Fibroblast of lung (primary cell): ENCODE data around the gene ATP1A2. TPM values are rescaled to one million over a fixed set of nuclear protein-coding genes. Genes with fewer than 3 reads are reported as not detected.

ENCODE experiments used
- DNase-seq, 2 donors: peaks; one replicate each; pipeline versions ENCODE4 v3.0.0 to v3.0.0-alpha.2; 2010; ENCODE audit warnings: low read depth in 2 of 2
- H2AFZ ChIP-seq: 2 replicates; pipeline ENCODE4 v1.5.1; 2012; ENCODE audit warnings: low read length, control low read depth, inconsistent platforms
- H3K27ac ChIP-seq: 2 replicates; pipeline ENCODE4 v1.5.1; 2011; ENCODE audit warnings: low read length, control low read depth; ENCODE audit not compliant: insufficient read depth
- H3K27me3 ChIP-seq: 2 replicates; pipeline ENCODE4 v1.5.1; 2011; ENCODE audit warnings: mild to moderate bottlenecking, low read length; ENCODE audit not compliant: control insufficient read depth, insufficient read depth
- H3K36me3 ChIP-seq: 2 replicates; pipeline ENCODE4 v1.5.1; 2011; ENCODE audit warnings: low read length; ENCODE audit not compliant: control insufficient read depth, insufficient read depth
- H3K4me1 ChIP-seq: 2 replicates; pipeline ENCODE4 v1.5.1; 2011; ENCODE audit warnings: low read length; ENCODE audit not compliant: control insufficient read depth, insufficient read depth; ENCODE audit errors: extremely low read depth
- H3K4me2 ChIP-seq: 2 replicates; pipeline ENCODE4 v1.5.1; 2011; ENCODE audit warnings: low read length, control low read depth; ENCODE audit not compliant: insufficient read depth; ENCODE audit errors: extremely low read depth
- H3K4me3 ChIP-seq, 4 experiments: fragments of 200-600 bp in 1 of 4; sonication (generic) in 1 of 4; replicated peaks in 1 of 4; 2 replicates each; pipeline ENCODE4 v1.5.1; 2011 to 2016; ENCODE audit warnings: low read length in 4 of 4, low read depth in 3 of 4, mild to moderate bottlenecking in 3 of 4, control low read depth in 2 of 4, inconsistent platforms in 1 of 4, mixed read lengths in 1 of 4; ENCODE audit not compliant: insufficient read depth in 1 of 4; ENCODE audit errors: control extremely low read depth in 1 of 4
- H3K79me2 ChIP-seq: 2 replicates; pipeline ENCODE4 v1.5.1; 2012; ENCODE audit warnings: mild to moderate bottlenecking, low read length, inconsistent platforms; ENCODE audit not compliant: control insufficient read depth, insufficient read depth
- H3K9ac ChIP-seq: 2 replicates; pipeline ENCODE4 v1.5.1; 2011; ENCODE audit warnings: mild to moderate bottlenecking, low read length, control low read depth; ENCODE audit not compliant: insufficient read depth
- H3K9me3 ChIP-seq: 2 replicates; pipeline ENCODE4 v1.5.1; 2012; ENCODE audit warnings: low read depth, low read length; ENCODE audit not compliant: control insufficient read depth, insufficient read depth
- H4K20me1 ChIP-seq: 2 replicates; pipeline ENCODE4 v1.5.1; 2011; ENCODE audit warnings: low read length; ENCODE audit not compliant: control insufficient read depth, insufficient read depth; ENCODE audit errors: extremely low read depth
- CTCF ChIP-seq, 2 donors: IDR thresholded peaks in 1 of 2; conservative IDR thresholded peaks in 1 of 2; 1 replicate in 1 of 2; 2 replicates in 1 of 2; pipeline ENCODE4 v1.5.1; 2011 to 2012; ENCODE audit warnings: low read length in 2 of 2, control low read depth in 1 of 2, inconsistent platforms in 1 of 2, low read depth in 1 of 2, mild to moderate bottlenecking in 1 of 2
- EZH2 ChIP-seq: IDR thresholded peaks from 2 replicates; pipeline ENCODE4 v1.5.1; 2012; ENCODE audit warnings: low read length, control low read depth, mild to moderate bottlenecking; ENCODE audit errors: missing control alignments
- polyA plus RNA-seq, 2 donors: library from polyadenylated mRNA; depleted of rRNA in 1 of 2; stranded (reverse) in 1 of 2; unstranded in 1 of 2; fragments of >200 nt; gene quantifications; 2 replicates each; pipeline ENCODE4 v1.2.1, GENCODE V29; 2011 to 2012; ENCODE audit warnings: missing spikeins in 1 of 2
- total RNA-seq: library from RNA; depleted of rRNA; stranded (reverse); fragments of >200 nt; gene quantifications from 2 replicates; pipeline ENCODE4 v1.2.1, GENCODE V29; 2014

Gene ATP1A2
- total and polyA plus RNA-seq, 2 donors (not counting 1 experiment from before 2014, with no cell fraction given) = 0.44 to 1.8 TPM

- H3K27ac ChIP-seq = no peak overlapping the region
- no peak for DNase-seq
- no peak overlapping the region for H3K4me2 ChIP-seq
- H3K9me3 ChIP-seq = no peaks in the 10 kb centered on the region
- H3K36me3 ChIP-seq = no peaks in the 10 kb centered on the region
- no peak overlapping the region for H3K9ac ChIP-seq
- no peak for TF ChIP-seq CTCF (conservative IDR thresholded peaks at IDR 0.05 in 1 of 2, IDR thresholded peaks at IDR 0.05 in 1 of 2; ENCODE audit: low read depth in 1 of 2, low read length in 2 of 2)
- no peak for TF ChIP-seq EZH2
- no peaks in the 10 kb centered on the region for H3K4me1 ChIP-seq
- H2AFZ ChIP-seq = no peak overlapping the region
- no peaks in the 10 kb centered on the region for H3K79me2 ChIP-seq
- H4K20me1 ChIP-seq = no peaks in the 10 kb centered on the region
- H3K4me3 ChIP-seq = no peak overlapping the region
- peaks cover 12% of the 10 kb centered on the region for H3K27me3 ChIP-seq
These were observed 14.0 kb downstream of the ATP1A2 start for GRCh38 chr1:160129558-160129957.

GRCh38 chr1:160129966-160130365, 14.4 kb downstream of the ATP1A2 start:
- DNase-seq = no peak
- Histone ChIP-seq H4K20me1 (no peaks in the 10 kb centered on the region), H3K79me2 (no peaks in the 10 kb centered on the region), H3K4me2 (no peak overlapping the region), H3K27ac (no peak overlapping the region), H3K36me3 (no peaks in the 10 kb centered on the region), H3K9me3 (no peaks in the 10 kb centered on the region), H3K4me3 (no peak overlapping the region), H3K9ac (no peak overlapping the region), H2AFZ (no peak overlapping the region), H3K4me1 (no peaks in the 10 kb centered on the region), H3K27me3 (peaks cover 12% of the 10 kb centered on the region)
- TF ChIP-seq EZH2 (no peak), CTCF (conservative IDR thresholded peaks at IDR 0.05 in 1 of 2, IDR thresholded peaks at IDR 0.05 in 1 of 2; ENCODE audit: low read depth in 1 of 2, low read length in 2 of 2) (no peak)

GRCh38 chr1:160130486-160130885, 14.9 kb downstream of the ATP1A2 start:
- TF ChIP-seq EZH2 (no peak), CTCF (conservative IDR thresholded peaks at IDR 0.05 in 1 of 2, IDR thresholded peaks at IDR 0.05 in 1 of 2; ENCODE audit: low read depth in 1 of 2, low read length in 2 of 2) (no peak)
- Histone ChIP-seq H3K4me1 (no peaks in the 10 kb centered on the region), H3K9me3 (no peaks in the 10 kb centered on the region), H3K79me2 (no peaks in the 10 kb centered on the region), H3K27ac (no peak overlapping the region), H4K20me1 (no peaks in the 10 kb centered on the region), H3K4me2 (no peak overlapping the region), H3K27me3 (peaks cover 12% of the 10 kb centered on the region), H3K4me3 (no peak overlapping the region), H3K36me3 (no peaks in the 10 kb centered on the region), H3K9ac (no peak overlapping the region), H2AFZ (no peak overlapping the region)
- DNase-seq = no peak
